Measurements from ENCODE around the gene HOXA11.

The HOXA11 gene

GRCh38 chr7:27194002-27194352 is 8.9 kb upstream of the HOXA11 start:
- DNase-seq (ENCODE audit: low read depth in 1 of 2, low spot score in 1 of 2), result no peak

GRCh38 chr7:27193335-27194001 is 8.4 kb upstream of the HOXA11 start:
- no peak for DNase-seq (ENCODE audit: low read depth in 1 of 2, low spot score in 1 of 2)

- no peak for DNase-seq (ENCODE audit: low read depth in 1 of 2, low spot score in 1 of 2)
These were observed 7.7 kb upstream of the HOXA11 start for GRCh38 chr7:27192546-27193334.

GRCh38 chr7:27191833-27192545 is 7.0 kb upstream of the HOXA11 start:
- DNase-seq (ENCODE audit: low read depth in 1 of 2, low spot score in 1 of 2), result no peak

- no peak for DNase-seq (ENCODE audit: low read depth in 1 of 2, low spot score in 1 of 2)
These were observed 6.2 kb upstream of the HOXA11 start for GRCh38 chr7:27191161-27191731.

- DNase-seq (ENCODE audit: low read depth in 1 of 2, low spot score in 1 of 2), result no peak
These were observed 5.1 kb upstream of the HOXA11 start for GRCh38 chr7:27189997-27190748.

- DNase-seq (ENCODE audit: low read depth in 1 of 2, low spot score in 1 of 2), result no peak
These were observed 4.4 kb upstream of the HOXA11 start for GRCh38 chr7:27189295-27189996.

- DNase-seq (ENCODE audit: low read depth in 1 of 2, low spot score in 1 of 2), result no peak
These were observed 3.6 kb upstream of the HOXA11 start for GRCh38 chr7:27188386-27189294.

- DNase-seq (ENCODE audit: low read depth in 1 of 2, low spot score in 1 of 2), result no peak
These were observed 2.7 kb upstream of the HOXA11 start for GRCh38 chr7:27187475-27188385.

- DNase-seq (ENCODE audit: low read depth in 1 of 2, low spot score in 1 of 2), result no peak
These were observed 1.8 kb upstream of the HOXA11 start for GRCh38 chr7:27186668-27187474.

- peak in 1 of 2 donors; percentile 0 for DNase-seq (ENCODE audit: low read depth in 1 of 2, low spot score in 1 of 2)
These were observed 1.0 kb upstream of the HOXA11 start for GRCh38 chr7:27185854-27186667.

- DNase-seq (ENCODE audit: low read depth in 1 of 2, low spot score in 1 of 2), result peak in 1 of 2 donors; percentile 3
These were observed 557 bp downstream of the HOXA11 start for GRCh38 chr7:27184337-27185012.

GRCh38 chr7:27183682-27184336 is 1.2 kb downstream of the HOXA11 start:
- peak in 1 of 2 donors; percentile 0 for DNase-seq (ENCODE audit: low read depth in 1 of 2, low spot score in 1 of 2)

GRCh38 chr7:27182861-27183681 is 2.0 kb downstream of the HOXA11 start:
- no peak for DNase-seq (ENCODE audit: low read depth in 1 of 2, low spot score in 1 of 2)
